Measurements from ENCODE around the gene GCC1. TPM values are rescaled to one million over a fixed set of nuclear protein-coding genes. Genes with fewer than 3 reads are reported as not detected.

The GCC1 gene
- total RNA-seq, 4 donors from 2014 or later, result 15.0 to 19.5 (median 15.8) TPM

DNA sequence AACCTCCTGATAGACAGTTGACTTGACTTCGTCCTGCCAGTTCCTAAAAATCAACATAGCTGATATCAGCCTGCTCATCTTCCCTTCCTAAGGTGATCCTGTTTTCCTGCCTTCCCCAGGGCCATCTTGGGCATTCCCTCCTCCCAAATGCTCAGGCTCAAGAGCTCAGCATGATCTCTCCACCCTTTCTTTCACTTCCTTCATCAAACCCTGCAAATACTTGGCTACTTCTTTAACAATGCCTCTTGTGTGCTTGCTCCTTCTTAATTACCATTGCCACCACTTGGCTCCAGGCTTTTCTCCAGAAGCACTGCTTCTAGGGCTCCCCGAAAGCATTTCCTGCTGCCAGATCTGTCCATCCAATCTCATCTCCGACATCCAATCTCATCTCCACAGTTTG, 15.5 kb upstream of the GCC1 start:
- TF ChIP-seq, protein P1, sequence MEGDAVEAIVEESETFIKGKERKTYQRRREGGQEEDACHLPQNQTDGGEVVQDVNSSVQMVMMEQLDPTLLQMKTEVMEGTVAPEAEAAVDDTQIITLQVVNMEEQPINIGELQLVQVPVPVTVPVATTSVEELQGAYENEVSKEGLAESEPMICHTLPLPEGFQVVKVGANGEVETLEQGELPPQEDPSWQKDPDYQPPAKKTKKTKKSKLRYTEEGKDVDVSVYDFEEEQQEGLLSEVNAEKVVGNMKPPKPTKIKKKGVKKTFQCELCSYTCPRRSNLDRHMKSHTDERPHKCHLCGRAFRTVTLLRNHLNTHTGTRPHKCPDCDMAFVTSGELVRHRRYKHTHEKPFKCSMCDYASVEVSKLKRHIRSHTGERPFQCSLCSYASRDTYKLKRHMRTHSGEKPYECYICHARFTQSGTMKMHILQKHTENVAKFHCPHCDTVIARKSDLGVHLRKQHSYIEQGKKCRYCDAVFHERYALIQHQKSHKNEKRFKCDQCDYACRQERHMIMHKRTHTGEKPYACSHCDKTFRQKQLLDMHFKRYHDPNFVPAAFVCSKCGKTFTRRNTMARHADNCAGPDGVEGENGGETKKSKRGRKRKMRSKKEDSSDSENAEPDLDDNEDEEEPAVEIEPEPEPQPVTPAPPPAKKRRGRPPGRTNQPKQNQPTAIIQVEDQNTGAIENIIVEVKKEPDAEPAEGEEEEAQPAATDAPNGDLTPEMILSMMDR (IDR thresholded peaks at IDR 0.05), result no peak
- ATAC-seq (ENCODE audit: low FRiP score), result no peak
- DNase-seq (ENCODE audit: low spot score), result no peak

- TF ChIP-seq, protein P1 (IDR thresholded peaks at IDR 0.05), result no peak
- no peak for DNase-seq (ENCODE audit: low spot score)
- no peak for ATAC-seq (ENCODE audit: low FRiP score)
Measured at GRCh38 chr7:127598318-127598717, 12.9 kb upstream of the GCC1 start.

DNA sequence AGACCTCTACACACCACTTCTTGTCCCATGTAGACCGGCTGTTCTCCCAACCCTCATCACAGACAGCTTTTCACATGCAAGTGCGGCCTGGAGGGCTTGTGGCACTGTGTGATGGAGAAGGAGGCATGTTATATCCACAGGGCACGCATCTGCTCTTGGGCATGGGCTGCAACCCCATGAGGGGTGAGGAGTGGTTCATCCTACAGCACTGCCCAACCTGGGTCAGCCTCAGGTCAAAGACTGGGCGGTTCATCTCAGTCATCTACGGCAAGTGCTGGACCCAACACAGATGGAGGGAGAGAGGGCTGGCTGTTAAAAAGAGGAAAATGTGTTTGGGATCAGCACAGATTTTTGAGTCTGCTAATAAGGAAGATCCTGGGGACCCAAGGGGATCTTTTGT, 10.3 kb upstream of the GCC1 start:
- DNase-seq (ENCODE audit: low spot score) (no peak), ATAC-seq (ENCODE audit: low FRiP score) (no peak)
- TF ChIP-seq, protein P1 (IDR thresholded peaks at IDR 0.05), result no peak

- no peak for ATAC-seq (ENCODE audit: low FRiP score)
- TF ChIP-seq, protein P1 (IDR thresholded peaks at IDR 0.05), result no peak
- DNase-seq (ENCODE audit: low spot score), result no peak
Measured at GRCh38 chr7:127594490-127594889, 9.1 kb upstream of the GCC1 start.

DNA sequence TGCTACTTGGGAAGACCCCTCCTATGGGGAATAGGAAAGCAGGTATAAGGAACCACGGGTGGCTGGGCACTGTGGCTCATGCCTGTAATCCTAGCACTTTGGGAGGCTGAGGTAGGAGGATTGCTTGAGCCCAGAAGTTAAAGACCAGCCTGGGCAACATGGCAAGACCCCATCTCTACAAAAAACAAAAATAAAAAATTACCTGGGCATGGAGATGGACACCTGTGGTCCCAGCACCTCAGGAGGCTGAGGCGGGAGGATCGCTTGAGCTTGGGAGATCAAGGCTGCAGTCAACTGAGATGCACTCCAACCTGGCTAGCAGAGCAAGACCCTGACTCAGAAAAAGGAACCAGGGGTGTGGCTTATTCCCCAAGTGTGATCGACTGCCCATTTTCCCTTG, 7.2 kb upstream of the GCC1 start:
- TF ChIP-seq, protein P1 (IDR thresholded peaks at IDR 0.05), result no peak
- DNase-seq (ENCODE audit: low spot score) (no peak), ATAC-seq (ENCODE audit: low FRiP score) (no peak)

DNA sequence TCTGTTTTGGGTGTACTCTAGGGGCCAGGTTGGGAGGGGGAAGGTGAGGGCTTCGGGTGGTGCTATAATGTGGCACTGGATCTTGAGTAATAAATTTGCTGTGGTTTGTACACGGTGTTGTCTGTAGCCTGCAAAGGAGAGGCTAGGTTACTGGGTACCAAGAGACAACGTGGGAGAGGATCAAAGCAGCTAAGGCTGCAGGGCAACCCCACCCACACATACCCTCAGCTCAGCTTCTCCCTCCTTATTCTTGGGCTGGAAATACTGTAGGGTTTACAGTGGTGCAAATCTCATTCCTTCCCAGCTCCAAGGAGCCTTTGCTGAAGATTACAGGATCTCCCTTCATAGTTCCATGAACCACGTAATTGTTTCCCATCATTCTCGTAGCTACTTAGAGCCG, 6.2 kb upstream of the GCC1 start:
- no peak for ATAC-seq (ENCODE audit: low FRiP score)
- TF ChIP-seq, protein P1 (IDR thresholded peaks at IDR 0.05), result no peak
- DNase-seq (ENCODE audit: low spot score), result no peak

DNA sequence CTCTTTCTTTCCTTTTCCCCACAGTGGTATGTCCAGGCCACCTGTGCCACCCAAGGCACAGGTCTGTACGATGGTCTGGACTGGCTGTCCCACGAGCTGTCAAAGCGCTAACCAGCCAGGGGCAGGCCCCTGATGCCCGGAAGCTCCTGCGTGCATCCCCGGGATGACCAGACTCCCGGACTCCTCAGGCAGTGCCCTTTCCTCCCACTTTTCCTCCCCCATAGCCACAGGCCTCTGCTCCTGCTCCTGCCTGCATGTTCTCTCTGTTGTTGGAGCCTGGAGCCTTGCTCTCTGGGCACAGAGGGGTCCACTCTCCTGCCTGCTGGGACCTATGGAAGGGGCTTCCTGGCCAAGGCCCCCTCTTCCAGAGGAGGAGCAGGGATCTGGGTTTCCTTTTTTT, 5.8 kb upstream of the GCC1 start:
- ATAC-seq (ENCODE audit: low FRiP score) (no peak), DNase-seq (ENCODE audit: low spot score) (no peak)
- TF ChIP-seq, protein P1 (IDR thresholded peaks at IDR 0.05), result no peak
